ENCODE results near the gene TSHZ2.

- TF ChIP-seq CTCF (IDR thresholded peaks at IDR 0.05; ENCODE audit: poor library complexity): no peak
- no peak for TF ChIP-seq EZH2phosphoT487 (IDR thresholded peaks at IDR 0.05; ENCODE audit: low read depth, severe bottlenecking, unreplicated experiment)
- TF ChIP-seq EZH2 (IDR thresholded peaks at IDR 0.05; ENCODE audit: borderline replicate concordance): no peak
These were observed 237.9 kb downstream of the TSHZ2 start for GRCh38 chr20:53210041-53210440.
